Thyroid gland (tissue), 4 donors: Measurements from ENCODE around the gene EXT2.

Experiments
- CTCF ChIP-seq, 6 experiments: fragments of 200-600 bp in 3 of 6; fragments of 450-650 bp in 3 of 6; sonication (generic) in 3 of 6; IDR thresholded peaks; one replicate each; pipeline ENCODE4 v1.5.1; 2016 to 2019; ENCODE audit warnings: antibody characterized with exemption in 6 of 6, mild to moderate bottlenecking in 2 of 6, inconsistent platforms in 1 of 6, moderate library complexity in 1 of 6
- POLR2A ChIP-seq, 2 donors: fragments of 450-650 bp; IDR thresholded peaks; one replicate each; pipeline ENCODE4 v1.6.1; 2017; ENCODE audit warnings: antibody characterized with exemption in 2 of 2, mild to moderate bottlenecking in 2 of 2, moderate library complexity in 1 of 2

- TF ChIP-seq CTCF (IDR thresholded peaks at IDR 0.05) (no peak), POLR2A (IDR thresholded peaks at IDR 0.05) (no peak)
These were observed 4.9 kb upstream of the EXT2 start for GRCh38 chr11:44090539-44090938.
